Body of pancreas (tissue), 4 donors: ENCODE measurements around the gene CBFA2T3. TPM values are rescaled to one million over a fixed set of nuclear protein-coding genes. Genes with fewer than 3 reads are reported as not detected.
A peak's percentile ranks its signal among the peaks of the same experiment; 100 is the strongest.

Experiments used
- ATAC-seq: fragments of 150-250 bp; one replicate; pipeline ENCODE4 v1.9.1; 2016
- DNase-seq, 4 donors: peaks; one replicate each; pipeline ENCODE4 v3.0.0-alpha.2; 2019
- H3K27ac ChIP-seq, 4 donors: fragments of 200-600 bp; sonication (generic); 1 replicate in 3 of 4; 2 replicates in 1 of 4; pipeline versions ENCODE4 v1.5.1 to v1.6.1; 2016 to 2019; ENCODE audit warnings: mild to moderate bottlenecking in 1 of 4, mixed read lengths in 1 of 4, moderate library complexity in 1 of 4
- H3K27me3 ChIP-seq, 2 donors: fragments of 200-600 bp; sonication (generic); one replicate each; pipeline ENCODE4 v1.6.0; 2016; ENCODE audit warnings: mild to moderate bottlenecking in 1 of 2
- H3K36me3 ChIP-seq, 2 donors: fragments of 200-600 bp; sonication (generic); replicated peaks in 1 of 2; 2 replicates each; pipeline ENCODE4 v1.5.1; 2016; ENCODE audit warnings: low read depth in 2 of 2; ENCODE audit not compliant: insufficient read depth in 1 of 2
- H3K4me1 ChIP-seq: fragments of 200-600 bp; sonication (generic); one replicate; pipeline ENCODE4 v1.6.0; 2016
- H3K4me3 ChIP-seq, 2 donors: fragments of 200-600 bp; sonication (generic); 1 replicate in 1 of 2; 2 replicates in 1 of 2; pipeline ENCODE4 v1.5.1; 2016 to 2019
- H3K9me3 ChIP-seq, 3 donors: fragments of 200-600 bp; sonication (generic); 1 replicate in 2 of 3; 2 replicates in 1 of 3; pipeline ENCODE4 v1.5.1; 2016
- CTCF ChIP-seq, 7 experiments: fragments of 450-650 bp in 4 of 7; fragments of 200-600 bp in 3 of 7; sonication (generic) in 3 of 7; IDR thresholded peaks; one replicate each; pipeline ENCODE4 v1.5.1; 2016 to 2019; ENCODE audit warnings: antibody characterized with exemption in 7 of 7
- POLR2A ChIP-seq, 3 donors: fragments of 450-650 bp; IDR thresholded peaks; one replicate each; pipeline ENCODE4 v1.6.1; 2016; ENCODE audit warnings: antibody characterized with exemption in 3 of 3, mild to moderate bottlenecking in 2 of 3
- WGBS, 2 donors: methylation state at CpG; one replicate each; pipeline ENCODE4 v1.1.5; 2017; 5-methylcytosine and 5-hydroxymethylcytosine counted together
- intact Hi-C: fragments of 100-400 bp; cut with DNase I; formaldehyde crosslinking; loops from one replicate; pipeline ENCODE4 v1.15.1; 2023
- total RNA-seq, 2 donors: library from RNA; depleted of rRNA; stranded (reverse); fragments of >200 nt; gene quantifications; one replicate each; pipeline ENCODE4 v1.1.0, GENCODE V29; 2016

The CBFA2T3 gene
- total RNA-seq, 2 donors from 2014 or later: 7.8 to 16.2 TPM

DNA sequence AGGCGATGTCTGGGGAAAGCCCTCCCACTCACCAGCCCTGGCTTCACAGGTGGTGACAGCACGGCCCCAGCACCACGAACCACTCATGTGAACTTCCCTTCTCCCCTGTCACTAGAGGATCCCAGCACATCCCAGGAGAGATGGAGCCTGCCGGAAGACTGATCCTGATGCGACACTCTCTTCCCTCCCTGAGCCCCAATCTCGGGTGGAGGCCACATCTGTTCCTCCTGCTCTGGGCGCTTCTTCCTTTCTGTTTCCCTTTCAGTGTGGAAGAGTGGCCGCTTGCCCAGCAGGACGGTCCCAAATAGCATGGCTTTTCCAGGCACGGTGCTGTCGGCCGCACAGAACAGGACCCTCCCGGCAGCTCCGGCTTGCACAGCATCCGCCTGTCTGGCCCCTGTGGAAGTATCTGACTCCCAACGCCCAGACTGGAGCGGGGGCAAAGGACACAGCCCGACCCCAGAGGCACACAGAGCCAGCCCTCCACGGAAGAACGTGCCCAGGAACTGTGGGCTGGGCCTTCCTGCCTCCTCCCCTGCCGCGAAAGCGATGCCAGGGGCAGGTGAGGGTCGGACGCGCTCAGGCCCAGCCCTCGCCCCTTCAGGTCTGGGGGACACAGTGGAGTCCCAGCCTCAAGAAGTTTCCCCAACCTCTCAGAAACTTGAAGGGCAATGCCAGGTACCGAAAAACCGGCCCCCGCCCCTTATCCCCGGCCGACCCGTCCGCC is 37.6 kb downstream of the CBFA2T3 start:
- H3K4me3 ChIP-seq: peak overlapping the region; percentile 70 to 77
- H3K27ac ChIP-seq: peak overlapping the region; percentile 77 to 89 (median 78)
- no peaks in the 10 kb centered on the region for H3K36me3 ChIP-seq
- 12 to 36% methylated on average over 14 to 34 of the region's 34 CpGs for WGBS, 2 donors
- no peaks in the 10 kb centered on the region for H3K27me3 ChIP-seq
- H3K9me3 ChIP-seq: no peaks in the 10 kb centered on the region
- no peak for DNase-seq
- H3K4me1 ChIP-seq: peaks cover 51% of the 10 kb centered on the region
- TF ChIP-seq CTCF (IDR thresholded peaks at IDR 0.05) (no peak), POLR2A (IDR thresholded peaks at IDR 0.05) (no peak)
- ATAC-seq: no peak
- intact Hi-C loops: no loop called here

DNA sequence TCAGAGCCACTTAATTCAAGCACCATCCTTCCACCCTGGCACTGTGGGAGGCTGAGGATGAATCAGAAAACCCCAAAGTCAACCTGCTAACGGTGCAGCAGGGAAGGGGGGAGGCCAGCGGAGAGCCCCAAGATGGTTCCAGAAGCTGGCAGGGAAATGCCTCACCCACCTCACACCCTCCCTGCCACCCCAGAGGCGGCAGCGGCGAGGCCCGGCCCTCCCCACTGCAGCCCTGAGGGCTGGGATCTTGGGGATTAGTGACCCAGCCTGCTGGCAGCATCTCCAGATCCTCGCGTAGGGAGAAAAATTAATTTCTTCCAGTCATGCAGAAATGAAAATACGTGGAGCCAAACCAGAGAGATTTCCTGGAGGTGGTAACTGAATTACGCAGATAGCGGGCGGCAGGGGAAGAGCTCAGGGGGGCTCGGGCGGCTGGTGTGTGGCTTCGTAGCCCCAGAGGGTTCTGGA is 38.2 kb downstream of the CBFA2T3 start:
- H3K36me3 ChIP-seq: no peaks in the 10 kb centered on the region
- DNase-seq: no peak
- intact Hi-C loops: no loop called here
- ATAC-seq: no peak
- TF ChIP-seq POLR2A (IDR thresholded peaks at IDR 0.05): no peak
- no peak for TF ChIP-seq CTCF (IDR thresholded peaks at IDR 0.05)
- no peaks in the 10 kb centered on the region for H3K9me3 ChIP-seq
- H3K27me3 ChIP-seq: no peaks in the 10 kb centered on the region
- peaks cover 51% of the 10 kb centered on the region for H3K4me1 ChIP-seq
- no peak overlapping the region for H3K4me3 ChIP-seq
- 67 to 72% methylated on average over 14 to 15 of the region's 15 CpGs for WGBS, 2 donors
- H3K27ac ChIP-seq: peak overlapping the region in 1 of 4 donors; percentile 80

DNA sequence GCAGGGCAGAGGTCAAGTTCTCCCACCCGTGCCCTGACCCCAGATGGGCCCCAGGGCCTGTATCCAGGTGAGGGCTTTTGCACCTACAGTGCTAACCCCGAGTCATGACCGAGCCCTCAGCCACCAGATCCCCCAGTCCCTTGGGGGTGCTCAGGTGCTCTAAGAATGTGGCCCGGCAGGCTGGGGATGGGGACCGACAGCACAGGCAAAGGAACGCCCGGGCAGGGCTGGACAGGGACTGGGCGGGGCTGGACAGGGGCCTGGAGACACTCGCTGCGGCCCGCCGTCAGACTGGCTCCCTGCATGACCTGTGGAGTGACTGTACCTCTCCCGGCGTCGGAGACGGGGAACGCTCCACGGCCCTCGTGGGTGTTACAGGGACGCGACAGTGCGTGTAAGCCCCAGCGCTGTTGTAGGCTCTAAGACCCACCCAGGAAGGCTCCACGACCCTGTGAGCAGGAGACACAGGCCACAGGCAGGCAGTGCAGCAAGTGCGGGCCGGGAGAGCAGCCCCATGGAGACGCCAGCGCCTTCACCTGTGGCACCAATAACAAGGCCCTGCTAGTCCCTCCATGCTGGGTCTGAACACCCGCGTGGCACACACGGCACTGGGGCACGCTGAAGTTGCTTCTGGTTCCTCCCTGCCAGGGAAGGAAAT is 38.8 kb downstream of the CBFA2T3 start:
- ATAC-seq (no peak), DNase-seq (no peak)
- H3K4me1 ChIP-seq: peaks cover 51% of the 10 kb centered on the region
- intact Hi-C loops: no loop called here
- H3K27ac ChIP-seq: no peak overlapping the region
- no peaks in the 10 kb centered on the region for H3K27me3 ChIP-seq
- TF ChIP-seq POLR2A (IDR thresholded peaks at IDR 0.05) (no peak), CTCF (IDR thresholded peaks at IDR 0.05) (no peak)
- no peaks in the 10 kb centered on the region for H3K36me3 ChIP-seq
- H3K9me3 ChIP-seq: no peaks in the 10 kb centered on the region
- WGBS, 2 donors: 70 to 80% methylated on average over 4 to 27 of the region's 32 CpGs
- no peak overlapping the region for H3K4me3 ChIP-seq

DNA sequence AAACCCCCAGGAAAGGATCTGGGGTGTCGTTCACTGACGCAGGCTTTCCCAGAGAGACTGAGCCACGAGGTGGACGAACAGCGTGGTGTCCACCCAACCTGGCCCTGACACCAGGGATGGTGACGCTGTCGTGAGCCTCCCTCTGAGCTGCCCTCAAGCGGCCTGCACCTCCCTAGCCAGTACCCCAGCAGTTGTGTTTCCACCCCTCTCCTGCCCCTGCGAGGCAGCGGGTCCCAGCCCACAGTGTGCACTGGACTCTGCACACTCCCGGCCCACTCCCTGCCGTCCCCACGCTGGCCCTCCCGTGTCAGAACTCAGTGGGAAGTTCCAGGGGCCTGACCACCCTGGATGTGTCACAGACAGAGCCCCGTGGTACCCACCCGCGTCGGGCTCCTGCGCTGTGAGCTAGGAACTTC is 39.8 kb downstream of the CBFA2T3 start:
- Histone ChIP-seq H3K4me1 (peaks cover 52% of the 10 kb centered on the region), H3K4me3 (no peak overlapping the region), H3K9me3 (no peaks in the 10 kb centered on the region), H3K27me3 (no peaks in the 10 kb centered on the region), H3K36me3 (no peaks in the 10 kb centered on the region), H3K27ac (peak overlapping the region in 2 of 4 donors; percentile 37 to 38)
- no peak for DNase-seq
- intact Hi-C loops: no loop called here
- ATAC-seq: no peak
- TF ChIP-seq CTCF (IDR thresholded peaks at IDR 0.05) (no peak), POLR2A (IDR thresholded peaks at IDR 0.05) (no peak)
- whole genome bisulfite sequencing, 2 donors: 81 to 83% methylated on average over 17 to 18 of the region's 19 CpGs
